HG03439 (cell line): ENCODE measurements around the gene ATG9B.

Experiments
- ATAC-seq: cut with Tn5 transposase; IDR thresholded peaks from one replicate; pipeline ENCODE4 v1.9.1; 2021; ENCODE audit warnings: mild to moderate bottlenecking, moderate library complexity; ENCODE audit not compliant: unreplicated experiment

ATG9B gene

DNA sequence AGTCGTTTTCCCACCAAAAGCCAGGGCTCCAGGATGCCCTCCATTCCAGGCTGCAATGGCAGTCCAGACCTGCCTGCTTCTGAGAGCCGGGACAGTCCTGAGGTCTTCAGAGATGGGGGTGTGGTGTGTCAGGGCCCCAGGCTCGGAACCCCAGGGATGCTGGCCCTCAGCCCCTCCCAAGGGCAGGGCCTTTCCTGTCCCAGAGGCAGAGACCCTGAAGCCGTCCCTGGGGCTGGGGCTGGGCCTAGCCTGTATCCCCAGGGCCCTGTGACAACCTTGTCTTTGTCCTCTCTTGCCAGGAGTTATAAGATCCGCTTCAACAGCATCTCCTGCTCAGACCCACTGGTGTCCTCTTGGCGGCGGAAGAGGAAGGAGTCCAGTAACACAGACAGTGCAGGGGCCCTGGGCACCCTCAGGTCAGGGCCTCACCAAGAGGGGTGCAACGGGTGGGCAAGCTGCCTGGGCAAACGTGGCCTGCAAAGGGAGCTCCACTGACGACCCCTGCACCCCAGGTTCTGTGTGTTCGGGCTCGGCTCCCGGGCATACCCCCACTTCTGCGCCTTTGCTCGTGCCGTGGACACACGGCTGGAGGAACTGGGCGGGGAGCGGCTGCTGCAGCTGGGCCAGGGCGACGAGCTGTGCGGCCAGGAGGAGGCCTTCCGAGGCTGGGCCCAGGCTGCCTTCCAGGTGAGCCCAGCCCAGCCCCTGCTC is 17.5 kb downstream of the ATG9B start:
- ATAC-seq, result no peak

GRCh38 chr7:151005566-151005965 is 18.7 kb downstream of the ATG9B start:
- ATAC-seq, result no peak

DNA sequence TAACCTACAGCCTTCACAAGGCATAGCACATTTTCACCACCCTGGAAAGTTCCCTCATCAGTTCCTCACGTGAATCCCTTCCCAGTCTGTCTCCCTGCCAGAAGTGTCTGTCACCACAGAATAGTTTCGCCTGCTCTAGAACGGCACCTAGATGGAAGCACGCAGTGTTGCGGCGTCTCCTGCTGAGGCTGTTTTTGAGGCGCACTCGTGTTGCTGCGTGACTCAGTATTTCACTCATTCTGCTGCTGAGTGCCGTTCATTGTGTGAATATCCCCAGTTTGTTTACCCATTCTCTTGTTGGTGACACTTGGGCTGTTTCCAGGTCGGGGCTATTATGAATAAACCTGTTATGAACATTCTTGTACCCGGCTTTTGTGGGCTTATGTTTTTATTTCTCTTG is 20.7 kb downstream of the ATG9B start:
- no peak for ATAC-seq

- ATAC-seq, result no peak
Measured at GRCh38 chr7:151001546-151001945, 22.7 kb downstream of the ATG9B start.

DNA sequence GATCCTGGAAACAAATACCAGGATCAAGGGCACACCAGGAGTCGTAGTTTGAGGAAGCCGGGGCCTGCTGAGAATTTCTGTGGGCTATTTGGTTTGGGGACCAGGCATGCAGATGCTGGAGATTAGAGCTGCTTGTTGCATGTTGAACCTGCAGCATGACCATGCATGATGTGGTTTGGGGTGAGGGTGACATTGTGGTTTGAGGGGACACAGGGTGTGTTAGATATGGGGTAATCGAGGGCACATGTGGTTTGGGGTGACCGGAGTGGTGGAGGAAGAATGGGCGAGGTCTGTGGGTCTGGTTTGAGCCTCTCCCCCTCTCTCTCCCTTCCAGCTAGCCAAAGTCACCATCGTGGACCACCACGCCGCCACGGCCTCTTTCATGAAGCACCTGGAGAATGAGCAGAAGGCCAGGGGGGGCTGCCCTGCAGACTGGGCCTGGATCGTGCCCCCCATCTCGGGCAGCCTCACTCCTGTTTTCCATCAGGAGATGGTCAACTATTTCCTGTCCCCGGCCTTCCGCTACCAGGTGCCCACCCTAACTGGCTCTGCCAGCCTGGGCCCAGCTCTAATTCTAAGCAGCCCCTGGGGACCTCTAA is 23.3 kb downstream of the ATG9B start:
- ATAC-seq, result no peak

- ATAC-seq, result no peak
Measured at GRCh38 chr7:150999497-151000230, 24.6 kb downstream of the ATG9B start.

- no peak for ATAC-seq
Measured at GRCh38 chr7:150999001-150999400, 25.3 kb downstream of the ATG9B start.

DNA sequence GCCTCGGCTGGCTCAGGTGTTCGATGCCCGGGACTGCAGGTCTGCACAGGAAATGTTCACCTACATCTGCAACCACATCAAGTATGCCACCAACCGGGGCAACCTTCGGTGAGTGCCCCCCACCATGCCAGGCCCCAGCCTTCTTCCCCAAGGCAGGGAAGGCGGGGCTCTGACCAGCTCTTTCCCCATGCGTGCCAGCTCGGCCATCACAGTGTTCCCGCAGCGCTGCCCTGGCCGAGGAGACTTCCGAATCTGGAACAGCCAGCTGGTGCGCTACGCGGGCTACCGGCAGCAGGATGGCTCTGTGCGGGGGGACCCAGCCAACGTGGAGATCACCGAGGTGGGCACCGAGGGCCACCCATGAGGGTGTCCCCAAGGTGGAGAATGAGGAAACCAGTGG is 26.0 kb downstream of the ATG9B start:
- ATAC-seq, result no peak

DNA sequence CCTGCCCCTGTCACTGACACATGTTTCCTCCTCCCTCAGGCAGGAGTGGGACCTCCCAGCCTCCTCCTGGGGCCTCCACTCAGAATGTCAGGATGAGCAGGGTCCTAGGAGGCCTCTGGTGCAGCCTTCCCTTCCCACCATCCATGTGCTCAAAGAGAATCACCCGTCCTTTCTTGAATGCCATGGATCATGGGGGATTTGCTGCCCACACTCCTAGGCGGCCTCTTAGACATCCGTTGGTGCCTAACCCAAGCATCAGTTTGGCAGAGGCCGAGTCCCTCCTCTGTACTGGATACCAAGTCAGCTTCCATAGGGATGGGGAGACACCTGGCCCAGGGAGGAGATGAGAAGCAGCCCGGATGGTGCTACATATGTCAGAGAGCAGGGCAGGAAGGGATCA is 26.5 kb downstream of the ATG9B start:
- ATAC-seq, result no peak

- no peak for ATAC-seq
Measured at GRCh38 chr7:150997075-150997511, 27.2 kb downstream of the ATG9B start.

GRCh38 chr7:150996376-150997074 is 27.8 kb downstream of the ATG9B start:
- no peak for ATAC-seq

GRCh38 chr7:150994838-150995510 is 29.3 kb downstream of the ATG9B start:
- no peak for ATAC-seq

GRCh38 chr7:150994141-150994837 is 30.0 kb downstream of the ATG9B start:
- ATAC-seq, result no peak

GRCh38 chr7:150993511-150993910 is 30.8 kb downstream of the ATG9B start:
- ATAC-seq, result no peak

- ATAC-seq, result no peak
Measured at GRCh38 chr7:150992833-150993302, 31.4 kb downstream of the ATG9B start.

GRCh38 chr7:150992051-150992640 is 32.1 kb downstream of the ATG9B start:
- ATAC-seq, result no peak

GRCh38 chr7:150990416-150991186 is 33.7 kb downstream of the ATG9B start, which contains the start of gene NOS3:
Gene NOS3, plus strand, starts transcription at chr7:150991017. Its CDS starts 2,787 bp downstream, at chr7:150993804.
- ATAC-seq, result no peak

DNA sequence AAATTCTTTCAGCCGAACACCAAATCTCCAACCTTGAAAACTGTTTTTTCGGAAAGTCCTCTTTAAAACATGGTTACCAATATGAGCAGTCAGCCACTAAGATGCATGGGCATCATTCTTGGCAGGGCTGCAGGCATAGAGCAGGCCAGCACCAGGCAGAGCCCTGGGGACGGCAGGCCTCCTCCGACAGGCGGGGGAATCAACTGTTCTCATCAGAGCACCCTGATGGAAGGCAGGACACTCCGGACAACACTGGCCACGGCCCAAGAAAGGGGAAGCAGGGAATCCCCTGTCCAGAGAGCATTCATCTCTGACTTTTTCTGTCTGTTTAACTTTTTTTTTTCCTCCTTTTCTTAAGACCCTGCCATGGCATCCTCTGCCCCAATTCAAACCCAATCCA is 34.8 kb downstream of the ATG9B start:
- ATAC-seq, result no peak
